Large intestine (tissue), 3 donors: ENCODE measurements around the gene C3orf20. TPM values are rescaled to one million over a fixed set of nuclear protein-coding genes. Genes with fewer than 3 reads are reported as not detected.
"Not testable (repeated sequence)": the region's sequence is repeated elsewhere in the genome, so short reads cannot be mapped to it uniquely, and the experiment has no call there.

Experiments
- DNase-seq, 2 donors: peaks; one replicate each; pipeline versions ENCODE4 v3.0.0 to v3.0.0-alpha.2; 2013
- H3K27ac ChIP-seq: one replicate; pipeline ENCODE4 v1.5.1; 2013; ENCODE audit warnings: low read length
- H3K27me3 ChIP-seq: 2 replicates; pipeline ENCODE4 v1.6.1; 2013; ENCODE audit warnings: low read length; ENCODE audit not compliant: control insufficient read depth, insufficient read depth
- H3K36me3 ChIP-seq: 2 replicates; pipeline ENCODE4 v1.6.1; 2013; ENCODE audit warnings: low read length; ENCODE audit not compliant: control insufficient read depth, insufficient read depth
- H3K4me1 ChIP-seq: one replicate; pipeline ENCODE4 v1.6.1; 2013; ENCODE audit warnings: low read length; ENCODE audit not compliant: control insufficient read depth, insufficient read depth
- H3K4me3 ChIP-seq: one replicate; pipeline ENCODE4 v1.5.1; 2013; ENCODE audit warnings: low read length
- H3K9me3 ChIP-seq: one replicate; pipeline ENCODE4 v1.6.1; 2013; ENCODE audit warnings: mild to moderate bottlenecking, low read depth, low read length, moderate library complexity; ENCODE audit not compliant: control insufficient read depth
- WGBS: methylation state at CpG from one replicate; pipeline ENCODE4 v1.1.5; 2013; ENCODE audit warnings: low lambda C conversion rate; ENCODE audit not compliant: insufficient coverage; 5-methylcytosine and 5-hydroxymethylcytosine counted together
- polyA plus RNA-seq: library from polyadenylated mRNA; unstranded; fragments of 120-200 nt; gene quantifications from one replicate; pipeline ENCODE4 v1.2.1, GENCODE V29; 2013

C3orf20 gene
- polyA plus RNA-seq, 1 donor = not detected

DNA sequence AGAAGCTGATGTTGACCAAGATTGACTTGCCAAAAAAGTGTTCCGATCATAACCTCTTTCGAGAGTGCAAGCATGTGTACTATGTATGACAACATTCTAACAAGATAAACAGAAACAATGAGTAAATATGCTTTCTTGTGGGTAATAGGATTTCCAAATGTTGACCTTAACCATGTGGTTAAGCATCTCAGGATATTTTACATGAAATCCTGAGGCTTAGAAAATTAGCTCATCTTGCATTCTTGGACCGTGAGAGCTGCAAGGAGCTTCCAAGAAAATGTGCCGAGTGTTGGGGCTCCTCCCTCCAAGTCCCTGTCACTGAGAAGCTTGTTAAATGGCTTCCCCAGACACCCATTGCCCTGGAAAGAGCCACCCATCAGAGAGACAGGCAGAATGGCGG is 50.1 kb downstream of the C3orf20 start:
- Histone ChIP-seq H3K9me3 (no peaks in the 10 kb centered on the region), H3K36me3 (no peaks in the 10 kb centered on the region), H3K4me3 (no peak overlapping the region), H3K27me3 (no peaks in the 10 kb centered on the region), H3K4me1 (no peaks in the 10 kb centered on the region), H3K27ac (peak overlapping the region; percentile 57)
- WGBS = no CpG with 5 or more reads among the region's 5 CpGs
- DNase-seq = peak; percentile 20

- no CpG with 5 or more reads among the region's 9 CpGs for WGBS
These were observed 50.9 kb downstream of the C3orf20 start for GRCh38 chr3:14725564-14726440.

GRCh38 chr3:14726441-14726780 is 51.5 kb downstream of the C3orf20 start:
- WGBS = 80% methylated on average over 2 of the region's 6 CpGs
- Histone ChIP-seq H3K27ac (peak overlapping the region; percentile 7), H3K4me1 (no peaks in the 10 kb centered on the region), H3K27me3 (no peaks in the 10 kb centered on the region), H3K36me3 (no peaks in the 10 kb centered on the region), H3K9me3 (no peaks in the 10 kb centered on the region), H3K4me3 (no peak overlapping the region)
- DNase-seq = no peak

More at GRCh38 chr3:14725564-14726440, 50.9 kb downstream of the C3orf20 start:
- Histone ChIP-seq H3K27ac (peak overlapping the region; percentile 57), H3K4me1 (no peaks in the 10 kb centered on the region), H3K36me3 (no peaks in the 10 kb centered on the region), H3K4me3 (no peak overlapping the region), H3K27me3 (no peaks in the 10 kb centered on the region), H3K9me3 (no peaks in the 10 kb centered on the region)
- peak; percentile 23 to 31 for DNase-seq

DNA sequence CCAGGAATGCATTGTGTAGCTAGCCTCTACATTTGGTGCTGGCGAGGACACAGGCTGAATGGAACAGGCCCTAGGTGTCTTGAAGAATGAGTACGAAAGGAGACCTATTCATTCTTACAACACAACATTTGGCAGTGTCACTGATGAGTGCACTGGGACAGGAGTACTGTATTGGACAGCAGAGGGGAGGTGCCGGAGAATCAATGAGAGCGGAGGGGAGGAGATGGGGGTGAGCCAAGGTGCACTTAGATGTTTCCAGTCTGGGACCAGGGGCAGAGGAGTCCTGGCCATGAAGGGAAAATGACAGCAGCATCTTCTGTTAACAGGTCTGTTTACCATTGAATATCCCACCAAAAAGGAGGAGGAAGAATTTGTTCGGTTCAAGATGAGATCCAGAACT is 53.2 kb downstream of the C3orf20 start:
- H3K4me1 ChIP-seq = no peaks in the 10 kb centered on the region
- no peak for DNase-seq
- no CpG with 5 or more reads among the region's 5 CpGs for WGBS
- no peaks in the 10 kb centered on the region for H3K27me3 ChIP-seq
- no peaks in the 10 kb centered on the region for H3K36me3 ChIP-seq
- H3K4me3 ChIP-seq = no peak overlapping the region
- H3K27ac ChIP-seq = no peak overlapping the region
- H3K9me3 ChIP-seq = no peaks in the 10 kb centered on the region

DNA sequence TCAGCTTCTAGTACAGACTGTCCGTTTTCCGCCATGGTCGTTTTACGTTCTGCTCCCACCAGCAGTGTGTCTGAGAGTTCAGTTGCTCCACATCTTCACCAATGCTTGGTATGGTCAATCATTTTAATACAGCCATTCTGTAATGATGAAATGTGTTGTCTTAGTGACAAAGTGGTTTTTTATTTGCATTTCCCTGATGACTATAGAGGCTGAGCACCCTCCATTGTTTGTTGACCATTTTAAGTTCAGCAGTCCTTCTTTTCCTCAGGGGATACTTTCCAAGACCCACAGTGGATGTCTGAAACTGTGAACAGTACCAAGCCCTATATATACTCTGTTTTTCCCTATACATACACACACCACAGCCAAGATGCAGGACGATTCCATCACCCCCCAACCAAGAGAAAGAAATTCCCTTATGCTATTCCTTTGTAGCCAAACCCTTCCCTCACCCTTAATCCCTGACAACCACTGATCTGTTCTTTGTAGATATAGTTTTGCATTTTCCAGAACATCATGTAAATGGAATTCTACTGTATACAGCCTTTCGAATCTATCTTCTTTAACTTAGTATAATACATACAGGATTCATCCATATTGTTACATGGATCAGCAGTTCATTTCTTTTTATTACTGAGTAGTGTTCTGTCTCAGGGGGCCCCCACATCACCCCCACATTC is 55.9 kb downstream of the C3orf20 start:
- H3K4me3 ChIP-seq = no peak overlapping the region
- H3K36me3 ChIP-seq = no peaks in the 10 kb centered on the region
- DNase-seq = no peak
- no peak overlapping the region for H3K27ac ChIP-seq
- no peaks in the 10 kb centered on the region for H3K27me3 ChIP-seq
- no peaks in the 10 kb centered on the region for H3K9me3 ChIP-seq
- H3K4me1 ChIP-seq = no peaks in the 10 kb centered on the region
- WGBS = 100% methylated on average over 1 of the region's 6 CpGs

GRCh38 chr3:14740983-14741382 is 66.0 kb downstream of the C3orf20 start:
- WGBS = 79% methylated on average over 2 of the region's 5 CpGs
- no peak overlapping the region for H3K27ac ChIP-seq

GRCh38 chr3:14741510-14741909 is 66.6 kb downstream of the C3orf20 start:
- no peaks in the 10 kb centered on the region for H3K4me1 ChIP-seq
- H3K27me3 ChIP-seq = no peaks in the 10 kb centered on the region
- H3K36me3 ChIP-seq = no peaks in the 10 kb centered on the region
- no peak for DNase-seq
- 80% methylated on average over 1 of the region's 2 CpGs for WGBS
- H3K4me3 ChIP-seq = no peak overlapping the region
- H3K27ac ChIP-seq = no peak overlapping the region
- H3K9me3 ChIP-seq = peaks cover 4% of the 10 kb centered on the region

More at GRCh38 chr3:14740983-14741382, 66.0 kb downstream of the C3orf20 start:
- Histone ChIP-seq H3K9me3 (peaks cover 4% of the 10 kb centered on the region), H3K4me3 (no peak overlapping the region), H3K27me3 (no peaks in the 10 kb centered on the region), H3K4me1 (no peaks in the 10 kb centered on the region), H3K36me3 (no peaks in the 10 kb centered on the region)
- no peak for DNase-seq

DNA sequence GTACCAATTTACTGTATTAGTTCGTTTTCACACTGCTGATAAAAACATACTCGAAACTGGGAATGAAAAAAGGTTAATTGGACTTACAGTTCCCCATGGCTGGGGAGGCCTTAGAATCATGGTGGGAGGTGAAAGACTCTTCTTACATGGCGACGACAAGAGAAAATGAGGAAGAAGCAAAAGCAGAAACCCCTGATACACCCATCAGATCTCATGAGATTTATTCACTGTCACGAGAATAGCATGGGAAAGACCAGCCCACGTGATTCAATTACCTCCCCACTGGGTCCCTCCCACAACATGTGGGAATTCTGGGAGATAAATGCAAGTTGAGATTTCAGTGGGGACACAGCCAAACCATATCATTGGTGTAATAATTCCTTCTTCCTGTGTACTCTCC is 69.6 kb downstream of the C3orf20 start:
- no CpG with 5 or more reads among the region's 6 CpGs for WGBS
- no peak overlapping the region for H3K27ac ChIP-seq

DNA sequence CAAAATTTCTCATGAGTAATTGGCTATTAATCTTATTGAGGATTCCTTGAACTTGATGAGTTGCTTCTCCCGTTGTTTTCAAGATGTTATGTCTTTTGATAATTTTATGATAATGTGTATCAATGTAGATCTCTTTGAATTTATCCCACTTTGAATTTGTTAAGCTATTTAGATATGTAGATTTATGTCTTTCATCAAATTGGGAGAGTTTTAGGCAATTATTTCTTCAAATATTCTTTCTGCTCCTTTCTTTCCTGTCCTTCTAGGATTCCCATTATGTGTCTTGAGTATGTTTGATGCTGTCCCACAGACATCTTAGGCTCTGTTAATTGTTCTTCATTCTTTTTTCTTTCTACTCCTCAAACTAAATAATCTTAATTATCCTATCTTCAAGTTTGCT is 75.7 kb downstream of the C3orf20 start:
- WGBS = no CpG with 5 or more reads among the region's 1 CpG
- H3K9me3 ChIP-seq = peaks cover 7% of the 10 kb centered on the region
- no peaks in the 10 kb centered on the region for H3K27me3 ChIP-seq
- H3K36me3 ChIP-seq = no peaks in the 10 kb centered on the region
- H3K4me1 ChIP-seq = no peaks in the 10 kb centered on the region
- H3K4me3 ChIP-seq = no peak overlapping the region
- no peak overlapping the region for H3K27ac ChIP-seq
- no peak for DNase-seq

More for the DNA sequence above, 69.6 kb downstream of the C3orf20 start:
- peaks cover 4% of the 10 kb centered on the region for H3K9me3 ChIP-seq
- no peaks in the 10 kb centered on the region for H3K4me1 ChIP-seq
- no peaks in the 10 kb centered on the region for H3K36me3 ChIP-seq
- H3K27me3 ChIP-seq = no peaks in the 10 kb centered on the region
- DNase-seq = no peak
- H3K4me3 ChIP-seq = no peak overlapping the region

GRCh38 chr3:14752979-14753378 is 78.0 kb downstream of the C3orf20 start:
- H3K27me3 ChIP-seq, H3K4me3 ChIP-seq, H3K27ac ChIP-seq, DNase-seq, H3K9me3 ChIP-seq, H3K36me3 ChIP-seq, H3K4me1 ChIP-seq: not testable (repeated sequence)
